GM18873 (cell line): Measurements from ENCODE around the gene HOXA2.

ENCODE experiments used
- ATAC-seq: cut with Tn5 transposase; IDR thresholded peaks from one replicate; pipeline ENCODE4 v1.9.1; 2021; ENCODE audit warnings: mild to moderate bottlenecking, moderate library complexity, moderate number of reproducible peaks; ENCODE audit not compliant: unreplicated experiment, low FRiP score

Gene HOXA2

DNA sequence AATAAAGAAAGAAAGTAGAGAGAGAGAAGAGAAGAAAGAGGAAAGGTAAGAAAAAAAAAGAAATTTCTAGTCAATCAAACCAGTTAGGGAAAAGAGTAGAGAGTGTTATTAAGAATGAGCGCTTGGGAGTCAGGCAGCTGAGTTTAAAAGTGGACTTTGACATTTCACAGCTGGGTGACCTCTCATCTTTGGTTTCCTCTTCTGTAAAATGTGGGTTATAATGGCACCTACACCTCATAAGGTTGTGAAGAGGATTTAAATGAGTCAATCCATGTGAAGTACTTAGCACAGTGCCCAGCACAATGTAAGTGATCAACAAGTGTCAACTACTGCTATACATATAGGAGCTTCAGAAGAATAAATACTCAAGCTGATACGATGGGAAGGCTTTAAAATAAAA, 18.8 kb downstream of the HOXA2 start:
- no peak for ATAC-seq

DNA sequence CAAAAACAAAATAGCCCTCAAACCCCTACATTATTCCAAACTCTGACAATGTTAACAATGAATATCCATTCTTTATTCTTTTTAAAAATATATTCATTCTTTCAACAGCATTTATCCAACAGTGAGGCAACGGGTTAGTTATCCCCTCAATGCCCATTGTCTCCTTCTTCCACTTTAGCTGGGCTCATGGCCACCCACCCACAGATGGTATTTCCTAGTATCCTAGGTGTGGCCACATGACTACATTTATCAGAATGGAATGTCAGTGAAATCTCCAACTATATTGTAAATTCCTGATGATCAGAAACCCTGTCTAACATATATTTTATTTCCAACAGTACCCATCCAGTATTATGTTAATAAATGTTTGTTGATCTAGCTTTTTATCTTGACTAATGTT, 20.3 kb downstream of the HOXA2 start:
- no peak for ATAC-seq

DNA sequence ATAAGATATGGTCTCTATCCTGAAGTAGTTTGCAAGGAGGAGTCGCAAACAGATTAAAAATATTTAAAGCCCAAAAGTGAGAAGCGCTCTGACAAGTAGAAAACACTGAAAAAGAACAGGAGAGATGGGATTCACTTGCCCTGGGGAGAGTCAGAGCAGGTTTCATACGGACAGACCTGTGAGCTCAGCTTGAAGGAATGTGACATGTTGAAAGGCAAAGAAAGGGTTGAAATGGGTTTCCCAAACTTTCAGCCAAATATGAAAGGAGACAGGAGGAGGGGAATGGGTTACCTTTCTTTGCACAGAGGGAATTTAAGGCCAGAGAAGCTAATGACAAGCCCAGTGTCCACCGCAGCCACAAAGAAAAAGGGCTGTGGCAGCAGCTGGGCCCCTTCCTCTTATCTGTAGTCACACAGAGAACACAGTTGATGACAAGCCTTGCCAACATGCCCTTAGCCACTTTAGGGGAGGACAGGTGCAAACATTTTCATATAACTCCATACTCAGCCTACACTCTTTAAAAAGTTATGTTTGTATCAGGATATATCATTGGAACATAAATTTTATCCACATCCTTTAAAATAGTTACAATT, 21.5 kb downstream of the HOXA2 start:
- no peak for ATAC-seq

DNA sequence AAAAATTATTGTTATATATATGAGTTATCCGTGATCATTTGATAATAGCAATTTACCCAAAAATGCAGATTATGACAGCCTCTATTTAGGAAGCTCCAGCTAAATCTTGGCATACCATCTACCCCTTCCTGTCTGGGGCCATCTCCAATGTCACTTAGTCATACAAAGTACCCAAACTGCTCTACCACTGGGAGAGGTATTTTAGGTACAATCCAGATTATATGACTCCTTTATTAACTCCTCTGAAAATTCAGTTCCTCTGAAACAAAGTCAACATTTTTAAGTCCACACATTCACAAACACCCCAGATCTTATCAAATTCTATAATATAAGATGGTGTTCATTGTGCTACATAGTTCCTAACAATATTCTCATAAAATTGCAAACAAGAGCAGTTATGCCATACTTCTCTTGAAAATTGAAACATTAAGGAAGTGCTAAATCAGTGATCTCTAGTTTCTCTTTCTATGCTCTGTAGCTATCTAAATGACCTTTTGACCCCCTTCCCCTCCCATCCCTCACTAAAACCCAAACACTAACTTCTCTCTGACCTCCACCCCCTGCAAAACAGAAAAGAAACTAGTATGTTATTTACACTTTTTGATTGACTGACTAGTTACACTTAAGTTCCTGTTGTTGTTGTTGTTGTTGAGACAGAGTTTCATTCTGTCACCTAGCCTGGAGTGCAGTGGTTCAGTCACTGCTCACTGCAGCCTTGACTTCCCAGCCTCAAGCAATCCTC, 23.1 kb downstream of the HOXA2 start:
- ATAC-seq: no peak

DNA sequence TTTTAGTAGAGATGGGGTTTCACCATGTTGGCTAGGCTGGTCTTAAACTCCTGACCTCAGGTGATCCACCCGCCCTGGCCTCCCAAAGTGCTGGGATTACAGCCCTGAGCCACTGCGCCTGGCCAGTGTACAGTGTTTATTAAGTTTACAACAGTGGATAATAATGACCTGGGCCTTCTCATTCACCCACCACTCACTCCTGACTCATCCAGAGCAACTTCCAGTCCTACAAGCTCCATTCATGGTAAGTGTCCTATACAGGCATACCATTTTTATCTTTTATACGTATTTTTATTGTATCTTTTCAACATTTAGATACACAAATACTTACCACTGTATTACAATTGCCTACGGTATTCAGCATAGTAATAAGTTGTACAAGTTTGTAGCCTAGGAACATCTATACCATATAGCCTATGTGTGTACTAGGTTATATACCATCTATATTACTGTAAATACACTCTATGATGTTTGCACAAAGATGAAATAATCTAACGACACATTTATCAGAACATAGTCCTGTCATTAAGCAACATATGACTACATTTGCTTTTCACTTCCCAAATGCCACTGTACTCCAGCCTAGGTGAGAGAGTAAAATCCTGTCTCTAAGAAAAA, 23.8 kb downstream of the HOXA2 start:
- ATAC-seq: no peak

DNA sequence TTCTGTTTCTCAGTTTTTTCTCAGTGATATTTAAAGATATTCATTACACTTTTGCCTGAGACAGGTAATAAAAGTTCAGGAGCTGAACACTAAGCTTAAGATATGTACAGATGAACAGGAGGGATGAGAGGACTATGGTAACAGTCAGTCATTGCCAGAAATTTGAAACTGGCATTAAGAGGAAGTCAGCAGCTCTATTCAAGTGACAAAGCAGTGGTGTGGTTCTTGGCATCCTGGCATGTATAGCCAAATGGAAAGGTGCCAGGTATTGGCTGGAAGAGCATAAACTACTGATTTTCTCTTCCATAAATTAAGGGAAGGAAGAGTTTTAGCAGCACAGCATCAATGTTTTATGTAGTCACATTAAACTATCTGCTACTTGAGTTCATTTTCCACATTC, 29.4 kb downstream of the HOXA2 start:
- no peak for ATAC-seq

DNA sequence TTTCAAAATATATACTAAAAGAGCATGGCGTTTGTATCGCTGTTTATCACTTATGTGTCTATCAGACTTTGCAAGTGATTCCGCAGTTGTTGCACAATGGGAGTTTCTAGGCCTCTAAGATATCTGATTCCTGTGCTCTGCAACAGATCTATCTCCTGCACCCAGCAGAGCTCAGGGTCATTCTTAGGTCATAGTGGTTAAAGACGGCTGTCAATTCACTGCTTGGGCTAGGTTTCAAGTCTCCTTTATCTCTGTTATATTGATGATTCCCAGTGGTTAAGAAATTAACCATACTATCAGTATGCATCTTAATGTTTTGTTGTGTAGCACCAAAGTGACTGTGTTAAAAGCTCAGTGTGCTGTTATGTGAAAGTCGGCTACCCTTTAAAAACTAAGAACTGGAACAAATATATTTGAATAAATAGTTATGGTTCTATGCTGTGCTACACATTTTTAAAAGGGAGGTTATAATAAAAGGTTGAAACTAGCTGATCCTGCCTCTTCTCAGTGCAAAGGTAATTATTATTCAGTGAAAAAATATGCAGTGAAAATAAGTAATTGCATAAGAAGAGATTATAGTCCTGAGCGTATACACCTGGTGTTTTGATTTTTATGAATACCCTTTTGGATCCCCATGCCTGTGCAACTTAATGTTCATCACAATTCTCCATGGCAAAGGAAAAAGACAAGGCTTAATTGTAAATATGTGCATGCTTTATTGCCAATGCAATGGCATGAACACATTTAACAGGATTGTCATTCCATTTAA, 30.7 kb downstream of the HOXA2 start:
- ATAC-seq: no peak

DNA sequence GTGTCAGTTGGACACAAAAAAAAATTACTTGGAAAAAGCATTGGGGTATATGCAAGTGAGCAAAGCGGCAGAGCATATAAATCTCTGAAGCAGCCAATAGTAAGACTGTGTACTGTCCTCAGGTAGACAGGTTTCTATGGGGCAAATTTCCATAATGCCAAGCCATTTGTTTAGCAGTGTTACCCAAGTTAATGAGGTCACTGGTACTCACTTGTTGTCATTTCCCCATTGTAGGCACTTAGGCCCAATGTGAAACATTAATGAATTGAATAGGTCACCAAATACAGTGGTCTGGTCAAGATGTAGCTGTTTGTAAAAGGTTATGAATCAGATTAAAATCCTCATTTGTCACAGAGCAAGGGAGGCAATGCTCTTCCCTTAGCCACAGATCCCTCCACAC, 34.2 kb downstream of the HOXA2 start:
- ATAC-seq: no peak

DNA sequence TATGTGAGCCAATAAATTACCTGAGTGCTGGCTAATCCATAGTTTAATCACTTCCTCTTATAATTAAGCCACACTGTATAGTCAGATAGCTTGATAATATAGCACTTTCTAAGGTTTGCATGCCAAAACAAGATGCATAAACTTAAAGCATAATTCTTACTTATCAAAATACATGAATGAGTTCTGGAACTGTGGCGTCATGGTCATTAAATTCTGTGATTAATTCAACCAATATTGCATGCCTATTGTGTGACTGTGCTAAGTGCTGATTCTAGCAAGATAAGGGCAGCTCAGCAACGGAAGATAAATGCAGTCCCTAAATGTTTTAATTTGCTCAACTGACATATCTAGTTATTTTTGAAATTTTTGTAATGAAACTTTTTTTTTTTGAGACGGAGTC, 36.3 kb downstream of the HOXA2 start:
- ATAC-seq: no peak

DNA sequence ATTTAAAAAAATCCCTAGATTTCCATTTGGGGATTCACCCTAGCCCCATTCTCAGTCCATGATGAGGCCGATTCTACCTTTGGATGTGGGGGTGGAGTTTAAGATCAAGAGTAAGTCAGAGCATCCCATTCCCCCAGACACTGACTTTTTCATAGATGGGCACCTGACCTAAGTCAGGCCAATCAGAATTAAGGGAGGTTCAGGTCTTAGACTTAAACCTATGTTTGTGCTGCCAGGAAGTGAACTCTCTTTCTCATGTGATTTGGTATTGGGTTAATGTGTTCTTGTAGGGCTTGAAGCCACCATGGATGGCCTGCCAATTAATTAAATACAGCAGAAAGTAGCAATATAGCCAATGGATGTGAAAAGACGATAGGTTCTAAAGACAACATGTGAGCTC, 36.8 kb downstream of the HOXA2 start:
- ATAC-seq: no peak

DNA sequence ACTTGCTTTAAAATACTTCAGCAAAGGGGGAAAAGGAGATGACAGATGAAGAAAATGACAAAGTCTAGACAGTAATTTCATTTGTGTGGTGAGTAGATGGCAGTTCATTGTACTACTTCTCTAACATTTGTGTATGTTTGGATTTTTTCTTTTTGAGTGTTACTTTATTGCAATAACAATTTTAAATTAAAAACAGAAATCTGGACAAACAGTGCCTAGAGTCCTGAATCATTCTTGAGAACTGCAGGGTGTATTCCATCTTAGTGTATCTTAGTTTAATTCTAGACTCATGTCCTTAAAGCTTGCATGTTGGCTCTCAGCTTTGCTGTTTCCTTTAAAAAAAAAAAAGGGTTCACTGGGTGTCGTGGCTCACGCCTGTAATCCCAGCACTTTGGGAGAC, 37.8 kb downstream of the HOXA2 start:
- ATAC-seq: no peak

DNA sequence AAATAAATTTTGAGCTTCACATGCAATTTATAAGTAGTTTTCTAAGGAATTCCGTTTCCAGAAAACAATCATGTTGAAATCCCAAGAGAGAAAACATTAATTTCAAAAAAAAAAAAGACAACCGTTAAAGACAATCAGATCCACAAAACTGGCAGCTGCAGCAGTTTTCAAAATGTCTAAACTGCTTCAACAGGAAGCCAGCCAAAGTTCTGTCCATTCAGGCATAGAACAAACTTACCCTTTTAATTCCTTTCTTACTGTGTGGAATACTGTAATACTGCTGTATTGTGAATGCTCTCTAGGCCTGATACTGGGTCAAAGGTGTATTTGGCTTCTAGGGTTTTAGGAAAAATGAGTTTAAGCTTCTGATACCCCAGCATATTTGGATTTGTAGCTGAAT, 38.3 kb downstream of the HOXA2 start:
- no peak for ATAC-seq

DNA sequence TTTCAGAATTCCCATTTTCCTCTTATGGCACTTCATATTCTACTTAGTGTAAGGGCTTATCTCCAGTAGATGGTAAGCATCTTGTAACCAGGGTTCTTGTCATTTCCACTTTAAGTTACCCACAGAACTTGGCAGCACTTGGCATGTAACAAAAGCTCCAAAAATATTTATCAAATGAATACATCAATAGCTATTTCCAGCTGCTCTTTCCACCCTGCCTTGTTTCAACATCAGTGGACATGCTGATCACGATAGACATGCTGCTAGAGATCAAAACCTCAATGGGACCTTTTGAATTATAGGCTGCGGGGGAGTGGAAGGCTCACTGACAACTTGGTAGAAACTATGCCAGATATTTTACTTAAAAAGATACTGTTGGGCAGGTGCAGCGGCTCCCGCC, 39.5 kb downstream of the HOXA2 start:
- ATAC-seq: no peak

DNA sequence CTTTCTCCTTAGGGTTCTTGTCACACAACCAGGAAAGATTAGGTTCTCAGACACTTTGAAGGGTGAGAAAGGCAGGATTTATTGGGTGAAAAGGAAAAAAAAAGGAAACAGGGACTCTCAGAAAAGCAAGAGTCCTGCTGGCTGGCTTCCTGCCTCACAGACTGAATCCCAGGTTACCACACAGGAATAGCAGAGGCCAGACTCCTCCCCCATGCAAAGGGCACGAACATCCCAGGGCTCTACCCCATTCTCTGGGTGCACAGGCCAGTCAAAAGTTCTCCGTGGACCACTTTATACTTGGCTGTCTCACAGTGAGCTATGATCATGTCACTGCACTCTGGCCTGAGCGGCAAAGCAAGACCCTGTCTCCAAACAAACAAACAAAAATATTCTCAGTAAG, 49.3 kb downstream of the HOXA2 start:
- no peak for ATAC-seq

DNA sequence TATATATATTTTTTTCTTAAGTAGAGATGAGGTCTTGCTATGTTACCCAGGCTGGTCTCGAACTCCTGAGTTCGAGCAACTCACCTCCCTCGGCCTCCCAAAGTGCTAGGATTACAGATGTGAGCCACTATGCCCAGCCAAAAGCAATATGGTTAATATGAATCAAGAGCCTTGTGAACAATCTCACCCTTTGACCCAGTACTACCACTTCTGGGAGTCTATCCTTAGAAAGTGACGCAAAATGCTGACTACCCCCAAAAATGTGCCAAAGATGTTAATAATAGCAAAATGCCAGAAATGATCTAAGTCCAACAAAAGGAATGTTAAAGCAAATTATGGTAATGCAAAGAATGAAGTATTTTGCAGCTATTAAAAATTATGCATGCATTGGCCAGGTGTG, 51.0 kb downstream of the HOXA2 start:
- ATAC-seq: no peak
